Skeletal muscle satellite cell (primary cell): ENCODE measurements around the gene OR52E5. TPM values are rescaled to one million over a fixed set of nuclear protein-coding genes. Genes with fewer than 3 reads are reported as not detected.

Experiments
- H3K27me3 ChIP-seq: 2 replicates; pipeline ENCODE4 v1.7.0; 2013; ENCODE audit warnings: low read length; ENCODE audit not compliant: control insufficient read depth, insufficient read depth
- H3K36me3 ChIP-seq: 2 replicates; pipeline ENCODE4 v1.7.0; 2013; ENCODE audit warnings: mild to moderate bottlenecking, control low read depth, low read length; ENCODE audit not compliant: insufficient read depth
- H3K4me1 ChIP-seq: 2 replicates; pipeline ENCODE4 v1.7.0; 2013; ENCODE audit warnings: low read length; ENCODE audit not compliant: control insufficient read depth, insufficient read depth
- H3K4me2 ChIP-seq: 2 replicates; pipeline ENCODE4 v1.7.0; 2013; ENCODE audit warnings: mild to moderate bottlenecking, low read length
- H3K4me3 ChIP-seq: 2 replicates; pipeline ENCODE4 v1.7.0; 2013; ENCODE audit warnings: low read length
- H3K9ac ChIP-seq: 2 replicates; pipeline ENCODE4 v1.7.0; 2013; ENCODE audit warnings: mild to moderate bottlenecking, low read depth, low read length, moderate library complexity
- H3K9me3 ChIP-seq: replicated peaks from 2 replicates; pipeline ENCODE4 v1.7.0; 2013; ENCODE audit warnings: mild to moderate bottlenecking, control low read depth, low read length
- total RNA-seq: library from RNA; depleted of rRNA; stranded (reverse); fragments of >200 nt; gene quantifications from 2 replicates; pipeline ENCODE4 v1.2.3, GENCODE V29; 2012; rRNA removed

Gene OR52E5
- total RNA-seq, result not detected in 2 replicates

- Histone ChIP-seq H3K27me3 (peaks cover 10% of the 10 kb centered on the region), H3K4me2 (no peak within 1 kb of the TSS), H3K4me1 (no peaks in the 10 kb centered on the region), H3K9ac (no peak within 1 kb of the TSS), H3K4me3 (no peak within 1 kb of the TSS), H3K9me3 (no peaks in the 10 kb centered on the region), H3K36me3 (no peaks in the 10 kb centered on the region)
Measured at GRCh38 chr11:5892908-5893307, at the start of gene OR52E5. Gene OR52E5, plus strand, starts transcription at chr11:5893208. Its CDS starts 7,569 bp downstream, at chr11:5900777.

- Histone ChIP-seq H3K9me3 (no peaks in the 10 kb centered on the region), H3K27me3 (no peaks in the 10 kb centered on the region), H3K36me3 (no peaks in the 10 kb centered on the region), H3K9ac (no peak overlapping the region), H3K4me2 (no peak overlapping the region), H3K4me3 (no peak overlapping the region), H3K4me1 (no peaks in the 10 kb centered on the region)
Measured at GRCh38 chr11:5846701-5847100, 46.3 kb upstream of the OR52E5 start.

- Histone ChIP-seq H3K9ac (no peak overlapping the region), H3K4me2 (no peak overlapping the region), H3K27me3 (no peaks in the 10 kb centered on the region), H3K4me3 (no peak overlapping the region), H3K36me3 (no peaks in the 10 kb centered on the region), H3K4me1 (no peaks in the 10 kb centered on the region), H3K9me3 (no peaks in the 10 kb centered on the region)
Measured at GRCh38 chr11:5847711-5848110, 45.3 kb upstream of the OR52E5 start.

GRCh38 chr11:5851002-5851401 lies 42.0 kb upstream of the OR52E5 start:
- H3K27me3 ChIP-seq, result no peaks in the 10 kb centered on the region
- H3K4me3 ChIP-seq, result no peak overlapping the region
- H3K4me1 ChIP-seq, result no peaks in the 10 kb centered on the region
- H3K36me3 ChIP-seq, result no peaks in the 10 kb centered on the region
- no peak overlapping the region for H3K9ac ChIP-seq
- H3K4me2 ChIP-seq, result no peak overlapping the region
- no peaks in the 10 kb centered on the region for H3K9me3 ChIP-seq

- no peak within 1 kb of the TSS for H3K9ac ChIP-seq
- H3K4me3 ChIP-seq, result no peak within 1 kb of the TSS
- H3K36me3 ChIP-seq, result no peaks in the 10 kb centered on the region
- H3K4me1 ChIP-seq, result no peaks in the 10 kb centered on the region
- H3K9me3 ChIP-seq, result no peaks in the 10 kb centered on the region
- H3K4me2 ChIP-seq, result no peak within 1 kb of the TSS
- H3K27me3 ChIP-seq, result no peaks in the 10 kb centered on the region
Measured at GRCh38 chr11:5857590-5857989, 35.4 kb upstream of the OR52E5 start, which contains the start of gene OR52E8. Gene OR52E8, minus strand, starts transcription at chr11:5857690. Its CDS starts 0 bp downstream, at chr11:5857690.

GRCh38 chr11:5865826-5866225 lies 27.2 kb upstream of the OR52E5 start:
- no peak overlapping the region for H3K9ac ChIP-seq
- H3K4me3 ChIP-seq, result no peak overlapping the region
- H3K36me3 ChIP-seq, result no peaks in the 10 kb centered on the region
- H3K4me1 ChIP-seq, result no peaks in the 10 kb centered on the region
- H3K4me2 ChIP-seq, result no peak overlapping the region
- no peaks in the 10 kb centered on the region for H3K9me3 ChIP-seq
- no peaks in the 10 kb centered on the region for H3K27me3 ChIP-seq

- no peaks in the 10 kb centered on the region for H3K9me3 ChIP-seq
- H3K27me3 ChIP-seq, result peaks cover 6% of the 10 kb centered on the region
- H3K9ac ChIP-seq, result no peak overlapping the region
- H3K36me3 ChIP-seq, result no peaks in the 10 kb centered on the region
- no peak overlapping the region for H3K4me2 ChIP-seq
- H3K4me3 ChIP-seq, result no peak overlapping the region
- H3K4me1 ChIP-seq, result no peaks in the 10 kb centered on the region
Measured at GRCh38 chr11:5878564-5878963, 14.4 kb upstream of the OR52E5 start.

GRCh38 chr11:5880329-5880728 lies 12.7 kb upstream of the OR52E5 start, which contains the start of gene OR52E4:
Gene OR52E4, plus strand, starts transcription at chr11:5880629. Its CDS starts 3,664 bp downstream, at chr11:5884293.
- H3K9me3 ChIP-seq, result no peaks in the 10 kb centered on the region
- no peak within 1 kb of the TSS for H3K9ac ChIP-seq
- no peaks in the 10 kb centered on the region for H3K36me3 ChIP-seq
- peaks cover 6% of the 10 kb centered on the region for H3K27me3 ChIP-seq
- no peaks in the 10 kb centered on the region for H3K4me1 ChIP-seq
- no peak within 1 kb of the TSS for H3K4me2 ChIP-seq
- no peak within 1 kb of the TSS for H3K4me3 ChIP-seq

- Histone ChIP-seq H3K4me3 (no peak overlapping the region), H3K9me3 (no peaks in the 10 kb centered on the region), H3K4me2 (no peak overlapping the region), H3K27me3 (peaks cover 6% of the 10 kb centered on the region), H3K9ac (no peak overlapping the region), H3K36me3 (no peaks in the 10 kb centered on the region), H3K4me1 (no peaks in the 10 kb centered on the region)
Measured at GRCh38 chr11:5881756-5882155, 11.3 kb upstream of the OR52E5 start.

GRCh38 chr11:5887172-5887571 lies 5.8 kb upstream of the OR52E5 start:
- Histone ChIP-seq H3K4me3 (no peak overlapping the region), H3K9me3 (no peaks in the 10 kb centered on the region), H3K9ac (no peak overlapping the region), H3K4me1 (no peaks in the 10 kb centered on the region), H3K4me2 (no peak overlapping the region), H3K36me3 (no peaks in the 10 kb centered on the region), H3K27me3 (no peaks in the 10 kb centered on the region)

- H3K9me3 ChIP-seq, result no peaks in the 10 kb centered on the region
- H3K4me1 ChIP-seq, result no peaks in the 10 kb centered on the region
- H3K9ac ChIP-seq, result no peak overlapping the region
- no peak overlapping the region for H3K4me3 ChIP-seq
- H3K36me3 ChIP-seq, result no peaks in the 10 kb centered on the region
- no peak overlapping the region for H3K4me2 ChIP-seq
- no peaks in the 10 kb centered on the region for H3K27me3 ChIP-seq
Measured at GRCh38 chr11:5887661-5888060, 5.3 kb upstream of the OR52E5 start.

GRCh38 chr11:5891216-5891800 lies 1.7 kb upstream of the OR52E5 start:
- H3K4me1 ChIP-seq, result no peaks in the 10 kb centered on the region
- no peaks in the 10 kb centered on the region for H3K9me3 ChIP-seq
- H3K4me2 ChIP-seq, result no peak overlapping the region
- no peak overlapping the region for H3K9ac ChIP-seq
- H3K27me3 ChIP-seq, result peaks cover 10% of the 10 kb centered on the region
- no peak overlapping the region for H3K4me3 ChIP-seq
- no peaks in the 10 kb centered on the region for H3K36me3 ChIP-seq
